K562 (cell line): ENCODE results near the gene RNF217. TPM values are rescaled to one million over a fixed set of nuclear protein-coding genes. Genes with fewer than 3 reads are reported as not detected.
A peak's percentile ranks its signal among the peaks of the same experiment; 100 is the strongest.

ENCODE experiments used
- ATAC-seq: fragments of 200-7000 bp; cut with Tn5 transposase; 3 replicates; pipeline ENCODE4 v1.9.1; 2020; ENCODE audit warnings: moderate library complexity
- BruUV-seq: library from RNA; stranded (reverse); fragments of 400-500 nt; replicated peaks from 2 replicates; lab custom pipeline; 2021; lab: Mats Ljungman, UMichigan
- CTCF ChIA-PET: fragments of 300-600 bp; formaldehyde crosslinking; extraction: SDS; loops from one replicate; lab custom pipeline; 2021; ENCODE audit warnings: low intra/inter-chr PET ratio; lab: Yijun Ruan, JAX
- POLR2A ChIA-PET: fragments of 300-600, 350-650 bp; sonication (Branson Sonifier 250); formaldehyde crosslinking; extraction: SDS; loops from one replicate; lab custom pipeline; 2021; ENCODE audit warnings: antibody characterized with exemption, inconsistent platforms; lab: Yijun Ruan, JAX
- DNase-seq, 4 experiments: peaks; one replicate each; pipeline versions ENCODE4 v3.0.0 to v3.0.0-alpha.2; 2011 to 2018; ENCODE audit warnings: low spot score in 3 of 4, mixed read lengths in 3 of 4; ENCODE audit errors: extremely low read depth in 1 of 4
- FAIRE-seq: peaks from 2 replicates; lab custom pipeline; 2011; peaks lifted over from hg19 to GRCh38; lab: Jason Lieb, UNC
- H2AFZ ChIP-seq: 2 replicates; pipeline ENCODE4 v1.6.0; 2011; ENCODE audit warnings: low read depth, low read length, control low read depth, inconsistent platforms
- H3K27ac ChIP-seq: fragments of 200-600 bp; 3 replicates; pipeline ENCODE4 v1.8.0; 2011; ENCODE audit warnings: low read depth, mild to moderate bottlenecking, control low read depth, inconsistent platforms, low read length, moderate library complexity, mixed read lengths; ENCODE audit errors: extremely low read depth
- H3K27me3 ChIP-seq, 2 experiments: fragments of 300-600 bp in 1 of 2; 2 replicates in 1 of 2; 3 replicates in 1 of 2; pipeline versions ENCODE4 v1.6.0 to v1.8.0; 2011; ENCODE audit warnings: inconsistent platforms in 2 of 2, low read length in 2 of 2, mild to moderate bottlenecking in 1 of 2, mixed read lengths in 1 of 2, moderate library complexity in 1 of 2; ENCODE audit not compliant: control insufficient read depth in 2 of 2, insufficient read depth in 2 of 2
- H3K36me3 ChIP-seq: fragments of 300-600 bp; 3 replicates; pipeline ENCODE4 v1.8.0; 2011; ENCODE audit warnings: mild to moderate bottlenecking, low read length, inconsistent platforms; ENCODE audit not compliant: control insufficient read depth, insufficient read depth
- H3K4me1 ChIP-seq, 2 experiments: fragments of 200-600 bp in 1 of 2; replicated peaks in 1 of 2; 2 replicates in 1 of 2; 3 replicates in 1 of 2; pipeline versions ENCODE4 v1.5.1 to v1.8.0; 2011; ENCODE audit warnings: inconsistent platforms in 2 of 2, low read length in 2 of 2, mild to moderate bottlenecking in 1 of 2, mixed read lengths in 1 of 2, moderate library complexity in 1 of 2; ENCODE audit not compliant: control insufficient read depth in 2 of 2, insufficient read depth in 2 of 2
- H3K4me2 ChIP-seq: 2 replicates; pipeline ENCODE4 v1.6.1; 2011; ENCODE audit warnings: low read length, control low read depth, inconsistent platforms, mixed read lengths; ENCODE audit not compliant: insufficient read depth
- H3K4me3 ChIP-seq: fragments of 200-600 bp; sonication (generic), shearing (Covaris generic); 2 replicates; pipeline ENCODE4 v1.5.1; 2016; ENCODE audit warnings: control low read depth, inconsistent platforms
- H3K79me2 ChIP-seq: fragments of 200-600 bp; 3 replicates; pipeline ENCODE4 v1.8.0; 2011; ENCODE audit warnings: low read length, inconsistent platforms; ENCODE audit not compliant: control insufficient read depth, insufficient read depth
- H3K9ac ChIP-seq, 2 experiments: 2 replicates each; pipeline versions ENCODE4 v1.6.0 to v1.6.1; 2011; ENCODE audit warnings: low read depth in 2 of 2, low read length in 2 of 2, control low read depth in 1 of 2, inconsistent platforms in 1 of 2, mild to moderate bottlenecking in 1 of 2, mixed read lengths in 1 of 2; ENCODE audit not compliant: insufficient read depth in 1 of 2
- H3K9me1 ChIP-seq: one replicate; pipeline ENCODE4 v1.6.0; 2011; ENCODE audit warnings: inconsistent platforms, mild to moderate bottlenecking, low read length, moderate library complexity; ENCODE audit not compliant: control insufficient read depth, insufficient read depth
- H3K9me3 ChIP-seq: replicated peaks from 2 replicates; pipeline ENCODE4 v1.5.1; 2011; ENCODE audit warnings: low read depth, low read length, inconsistent platforms; ENCODE audit not compliant: control insufficient read depth, insufficient read depth
- H4K20me1 ChIP-seq: replicated peaks from 2 replicates; pipeline ENCODE4 v1.6.1; 2011; ENCODE audit warnings: low read length, inconsistent platforms, mixed read lengths; ENCODE audit not compliant: control insufficient read depth, insufficient read depth
- ATF3 ChIP-seq, 2 experiments: fragments of 450-650 bp in 1 of 2; sonication (generic) in 1 of 2; formaldehyde crosslinking in 1 of 2; IDR thresholded peaks in 1 of 2; conservative IDR thresholded peaks in 1 of 2; 2 replicates each; pipeline versions ENCODE4 v1.6.1 to v1.8.1; 2016 to 2023; ENCODE audit warnings: mild to moderate bottlenecking in 2 of 2, moderate library complexity in 2 of 2, inconsistent platforms in 1 of 2, missing genetic modification reagents in 1 of 2
- BRF1 ChIP-seq: IDR thresholded peaks from 3 replicates; pipeline ENCODE4 v1.6.1; 2011; ENCODE audit warnings: borderline replicate concordance, mild to moderate bottlenecking; ENCODE audit not compliant: insufficient read length; ENCODE audit errors: extremely low read depth
- CBFA2T2 ChIP-seq: fragments of 450-650 bp; conservative IDR thresholded peaks from 2 replicates; pipeline ENCODE4 v1.6.1; 2017; ENCODE audit warnings: mild to moderate bottlenecking
- CTBP1 ChIP-seq: fragments of 450-650 bp; IDR thresholded peaks from 2 replicates; pipeline ENCODE4 v1.6.1; 2016; ENCODE audit warnings: borderline replicate concordance
- DPF2 ChIP-seq: fragments of 450-650 bp; IDR thresholded peaks from 2 replicates; pipeline ENCODE4 v1.6.1; 2016
- EP300 ChIP-seq: IDR thresholded peaks from 2 replicates; pipeline ENCODE4 v1.6.1; 2012; ENCODE audit warnings: low read length, improper control_type of control experiment
- ESRRA ChIP-seq: fragments of 450-650 bp; IDR thresholded peaks from 2 replicates; pipeline ENCODE4 v1.6.1; 2014; ENCODE audit warnings: low read depth, mild to moderate bottlenecking, moderate library complexity, borderline replicate concordance
- JUN ChIP-seq, 2 experiments: sonication (generic) in 1 of 2; formaldehyde crosslinking in 1 of 2; IDR thresholded peaks; 2 replicates each; pipeline versions ENCODE4 v1.6.1 to v1.8.0; 2012 to 2022; ENCODE audit warnings: borderline replicate concordance in 2 of 2, mild to moderate bottlenecking in 2 of 2, improper control_type of control experiment in 1 of 2, low read depth in 1 of 2, low read length in 1 of 2, missing genetic modification reagents in 1 of 2
- KAT7 ChIP-seq: sonication (generic); formaldehyde crosslinking; IDR thresholded peaks from 2 replicates; pipeline ENCODE4 v1.8.0; 2022; ENCODE audit warnings: missing genetic modification reagents, mild to moderate bottlenecking, borderline replicate concordance
- MAFG ChIP-seq: fragments of 450-650 bp; conservative IDR thresholded peaks from 2 replicates; pipeline ENCODE4 v1.6.1; 2016; ENCODE audit warnings: missing genetic modification characterization, missing compliant biosample characterization
- MCM5 ChIP-seq: fragments of 450-650 bp; IDR thresholded peaks from 2 replicates; pipeline ENCODE4 v1.6.1; 2016; ENCODE audit warnings: low read depth
- PTBP1 ChIP-seq: fragments of 200-400 bp; formaldehyde crosslinking; IDR thresholded peaks from 2 replicates; pipeline ENCODE4 v1.6.1; 2017; ENCODE audit warnings: low read depth, low read length
- RNF2 ChIP-seq: sonication (generic); IDR thresholded peaks from 2 replicates; pipeline ENCODE4 v1.6.1; 2016
- TEAD4 ChIP-seq, 2 experiments: sonication (generic) in 1 of 2; formaldehyde crosslinking in 1 of 2; IDR thresholded peaks; 2 replicates each; pipeline versions ENCODE4 v1.6.1 to v1.8.0; 2012 to 2022; ENCODE audit warnings: borderline replicate concordance in 1 of 2, inconsistent platforms in 1 of 2, low read length in 1 of 2, mild to moderate bottlenecking in 1 of 2, missing genetic modification reagents in 1 of 2
- TFE3 ChIP-seq: fragments of 450-650 bp; formaldehyde crosslinking; IDR thresholded peaks from 2 replicates; pipeline ENCODE4 v1.4.0; 2020; ENCODE audit warnings: mild to moderate bottlenecking, mixed read lengths
- ZEB2 ChIP-seq: fragments of 450-650 bp; IDR thresholded peaks from 2 replicates; pipeline ENCODE4 v1.6.1; 2016
- ZNF263 ChIP-seq: sonication (generic); formaldehyde crosslinking; IDR thresholded peaks from 2 replicates; pipeline ENCODE4 v1.8.0; 2022; ENCODE audit warnings: mild to moderate bottlenecking, missing genetic modification reagents, borderline replicate concordance
- ZNF324 ChIP-seq: fragments of 250-450 bp; sonication (Bioruptor Pico); IDR thresholded peaks from 2 replicates; pipeline ENCODE4 v1.4.0; 2020; ENCODE audit warnings: mild to moderate bottlenecking
- ZNF431 ChIP-seq: sonication (generic); formaldehyde crosslinking; IDR thresholded peaks from 2 replicates; pipeline ENCODE4 v1.8.0; 2022; ENCODE audit warnings: mild to moderate bottlenecking, missing genetic modification reagents
- ZNF785 ChIP-seq: fragments of 250-450 bp; sonication (Bioruptor Pico); IDR thresholded peaks from 2 replicates; pipeline ENCODE4 v1.4.0; 2020; ENCODE audit warnings: mild to moderate bottlenecking
- WGBS: fragments of 100-300 bp; shearing (Covaris generic); methylation state at CpG from one replicate; pipeline ENCODE4 v1.1.6; 2016; ENCODE audit warnings: low coverage, mixed read lengths; ENCODE audit not compliant: insufficient coverage; ENCODE audit errors: missing lambda C conversion rate; 5-methylcytosine and 5-hydroxymethylcytosine counted together
- in situ Hi-C: fragments of 300-500 bp; cut with MboI; formaldehyde crosslinking; loops from 4 replicates; pipeline ENCODE4 v1.15.0; 2018; ENCODE audit warnings: inconsistent platforms, mixed read lengths
- intact Hi-C: fragments of 100-400 bp; cut with micrococcal nuclease; formaldehyde crosslinking; loops from 2 replicates; pipeline ENCODE4 v1.14.2; 2022
- polyA plus RNA-seq, 8 experiments: library from polyadenylated mRNA; depleted of rRNA in 4 of 8; stranded (reverse) in 5 of 8; unstranded in 3 of 8; fragments of >200 nt; fragmentation: Nextera tagmentation in 2 of 8; fragmentation: Illumina TruSeq in 1 of 8; extraction: Ambion mirVana in 2 of 8; extraction: Trizol in 1 of 8; gene quantifications; 2 replicates each; pipeline versions ENCODE4 v1.2.1 to v1.2.3, GENCODE V29; 2011 to 2014; ENCODE audit warnings: inconsistent platforms in 1 of 8, missing spikeins in 1 of 8
- total RNA-seq, 7 experiments: library from RNA; depleted of rRNA in 6 of 7; stranded (reverse); fragments of >200 nt in 6 of 7; fragmentation: Illumina TruSeq in 2 of 7; extraction: Trizol in 2 of 7; gene quantifications; 2 replicates each; pipeline versions ENCODE4 v1.2.1 to v1.2.3, GENCODE V29; 2011 to 2021; ENCODE audit warnings: low replicate concordance in 1 of 7
- TF ChIP-seq, protein P1 (sequence below): fragments of 450-650 bp; conservative IDR thresholded peaks from 2 replicates; pipeline ENCODE4 v1.6.1; 2016; ENCODE audit warnings: missing genetic modification characterization, low read depth, mild to moderate bottlenecking, missing compliant biosample characterization, moderate library complexity

RNF217 gene
- total and polyA plus RNA-seq, 9 of the 15 experiments (the other 6 are each of a cell fraction or from before 2014, with no cell fraction given) = 2.9 to 25.6 (median 12.0) TPM

DNA sequence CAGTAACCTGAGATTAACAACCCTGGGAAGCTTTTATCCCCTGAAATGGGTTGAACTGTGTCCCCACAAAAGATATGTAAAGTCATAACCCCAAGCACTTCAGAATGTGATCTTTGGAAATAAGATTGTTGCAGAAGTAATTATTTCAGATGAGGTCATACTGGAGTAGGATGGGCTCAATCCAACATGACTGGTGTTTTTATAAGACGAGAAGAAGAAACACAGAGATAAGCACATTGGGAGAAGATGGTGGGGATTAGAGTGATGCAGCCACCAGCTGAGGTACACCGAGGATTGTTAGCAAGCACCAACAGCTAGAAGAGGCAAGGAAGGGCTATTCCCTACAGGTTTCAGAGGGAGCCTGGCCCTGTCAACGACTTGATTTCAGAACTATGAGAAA lies 12.5 kb upstream of the RNF217 start:
- Histone ChIP-seq H3K36me3 (no peaks in the 10 kb centered on the region), H3K4me1 (peaks cover 4 to 9% of the 10 kb centered on the region in 2 experiments; a peak in 3 of 5 replicates), H4K20me1 (no peaks in the 10 kb centered on the region), H3K4me2 (no peak overlapping the region), H3K9ac (no peak overlapping the region), H3K9me3 (no peaks in the 10 kb centered on the region), H3K4me3 (no peak overlapping the region), H3K27me3 (no peaks in the 10 kb centered on the region), H2AFZ (no peak overlapping the region), H3K79me2 (no peaks in the 10 kb centered on the region), H3K9me1 (no peaks in the 10 kb centered on the region), H3K27ac (no peak overlapping the region)
- intact Hi-C loops (no loop called here), in situ Hi-C loops (no loop called here)
- ChIA-PET POLR2A (no interaction called here), CTCF (no interaction called here)
- ATAC-seq = peak; percentile 89
- 3% methylated on average over 3 of the region's 3 CpGs for WGBS
- peak; percentile 11 for FAIRE-seq
- DNase-seq = peak in 2 of 4 experiments; percentile 34 to 43
- BruUV-seq = no TSS peak
- TF ChIP-seq TFE3 (CRISPR knock-in tag) (no peak), BRF1 (no peak), ZNF785 (CRISPR knock-in tag) (no peak), ZEB2 (no peak), ZNF431 (CRISPR knock-in tag) (no peak), JUN (IDR thresholded peaks at IDR 0.05; ENCODE audit: borderline replicate concordance, low read depth, low read length) (0 out of 2 replicates have a peak, but pooled peaks have one; percentile 22), JUN (CRISPR knock-in tag; IDR thresholded peaks at IDR 0.05; ENCODE audit: borderline replicate concordance) (no peak), DPF2 (peak; percentile 66), ZNF324 (CRISPR knock-in tag) (no peak), TEAD4 (IDR thresholded peaks at IDR 0.05; ENCODE audit: low read length) (peak; percentile 61), TEAD4 (CRISPR knock-in tag; IDR thresholded peaks at IDR 0.05; ENCODE audit: borderline replicate concordance) (no peak), CTBP1 (peak; percentile 45; the same call in 1 of the 2 replicates), ATF3 (IDR thresholded peaks at IDR 0.05) (peak; percentile 79), ATF3 (CRISPR knock-in tag; conservative IDR thresholded peaks at IDR 0.05) (no peak), MCM5 (no peak), KAT7 (CRISPR knock-in tag) (no peak), MAFG (peak; percentile 72), ESRRA (peak; percentile 63), RNF2 (no peak), CBFA2T2 (peak; percentile 44), PTBP1 (no peak), EP300 (0 out of 2 replicates have a peak, but pooled peaks have one; percentile 6), ZNF263 (no peak)
- TF ChIP-seq, protein P1, sequence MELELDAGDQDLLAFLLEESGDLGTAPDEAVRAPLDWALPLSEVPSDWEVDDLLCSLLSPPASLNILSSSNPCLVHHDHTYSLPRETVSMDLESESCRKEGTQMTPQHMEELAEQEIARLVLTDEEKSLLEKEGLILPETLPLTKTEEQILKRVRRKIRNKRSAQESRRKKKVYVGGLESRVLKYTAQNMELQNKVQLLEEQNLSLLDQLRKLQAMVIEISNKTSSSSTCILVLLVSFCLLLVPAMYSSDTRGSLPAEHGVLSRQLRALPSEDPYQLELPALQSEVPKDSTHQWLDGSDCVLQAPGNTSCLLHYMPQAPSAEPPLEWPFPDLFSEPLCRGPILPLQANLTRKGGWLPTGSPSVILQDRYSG = no peak
